Upper lobe of left lung (tissue), 6 donors: Measurements from ENCODE around the gene LCP1. TPM values are rescaled to one million over a fixed set of nuclear protein-coding genes. Genes with fewer than 3 reads are reported as not detected.

Experiments used
- ATAC-seq, 2 donors: fragments of 200-7000 bp; cut with Tn5 transposase; one replicate each; pipeline ENCODE4 v1.9.1; 2022; ENCODE audit warnings: mild to moderate bottlenecking in 2 of 2, moderate library complexity in 2 of 2; ENCODE audit not compliant: low FRiP score in 2 of 2
- DNase-seq, 2 donors: peaks; one replicate each; pipeline ENCODE4 v3.0.0-alpha.2; 2019 to 2020
- H3K27ac ChIP-seq, 4 donors: fragments of 200-600 bp; sonication (generic); one replicate each; pipeline ENCODE4 v1.5.1; 2016 to 2019
- H3K27me3 ChIP-seq, 4 donors: fragments of 200-600 bp; sonication (generic); one replicate each; pipeline ENCODE4 v1.5.1; 2017 to 2019
- H3K36me3 ChIP-seq, 4 donors: fragments of 200-600 bp; sonication (generic); one replicate each; pipeline ENCODE4 v1.5.1; 2016 to 2019
- H3K4me1 ChIP-seq, 4 donors: fragments of 200-600 bp; sonication (generic); one replicate each; pipeline ENCODE4 v1.5.1; 2018 to 2019
- H3K4me3 ChIP-seq, 4 donors: fragments of 200-600 bp; sonication (generic); one replicate each; pipeline ENCODE4 v1.5.1; 2017 to 2019; ENCODE audit warnings: mild to moderate bottlenecking in 2 of 4, moderate library complexity in 1 of 4
- H3K9me3 ChIP-seq, 4 donors: fragments of 200-600 bp; sonication (generic); one replicate each; pipeline ENCODE4 v1.5.1; 2018 to 2019
- EP300 ChIP-seq, 4 donors: sonication (generic); formaldehyde crosslinking; IDR thresholded peaks; one replicate each; pipeline ENCODE4 v1.5.1; 2017; ENCODE audit warnings: antibody characterized with exemption in 4 of 4, control low read depth in 2 of 4
- POLR2A ChIP-seq, 4 donors: fragments of 450-650 bp; IDR thresholded peaks; one replicate each; pipeline ENCODE4 v1.5.1; 2016 to 2017; ENCODE audit warnings: antibody characterized with exemption in 4 of 4, mild to moderate bottlenecking in 2 of 4
- POLR2AphosphoS5 ChIP-seq, 2 donors: sonication (generic); formaldehyde crosslinking; IDR thresholded peaks; one replicate each; pipeline ENCODE4 v1.5.1; 2017; ENCODE audit warnings: antibody characterized with exemption in 2 of 2
- WGBS, 2 donors: methylation state at CpG; one replicate each; pipeline ENCODE4 v1.1.5; 2017 to 2018; 5-methylcytosine and 5-hydroxymethylcytosine counted together
- total RNA-seq, 6 donors: library from RNA; depleted of rRNA in 4 of 6; stranded (reverse); fragments of >200 nt in 4 of 6; gene quantifications; one replicate each; pipeline versions ENCODE4 v1.1.0 to v1.2.1, GENCODE V29; 2016 to 2021
- TF ChIP-seq, protein P1 (sequence below), 6 experiments: fragments of 450-650 bp in 4 of 6; fragments of 200-600 bp in 2 of 6; sonication (generic) in 2 of 6; IDR thresholded peaks; one replicate each; pipeline ENCODE4 v1.5.1; 2016 to 2019; ENCODE audit warnings: antibody characterized with exemption in 6 of 6
- donor health status: DM: no; HTN: no; CAD: no; lungs with moderate emphysema.
- donor health status: DM: no; HTN: yes; CAD: no; lungs with severe emphysema.

The LCP1 gene
- total RNA-seq, 6 donors from 2014 or later = 72.3 to 331 (median 129) TPM

DNA sequence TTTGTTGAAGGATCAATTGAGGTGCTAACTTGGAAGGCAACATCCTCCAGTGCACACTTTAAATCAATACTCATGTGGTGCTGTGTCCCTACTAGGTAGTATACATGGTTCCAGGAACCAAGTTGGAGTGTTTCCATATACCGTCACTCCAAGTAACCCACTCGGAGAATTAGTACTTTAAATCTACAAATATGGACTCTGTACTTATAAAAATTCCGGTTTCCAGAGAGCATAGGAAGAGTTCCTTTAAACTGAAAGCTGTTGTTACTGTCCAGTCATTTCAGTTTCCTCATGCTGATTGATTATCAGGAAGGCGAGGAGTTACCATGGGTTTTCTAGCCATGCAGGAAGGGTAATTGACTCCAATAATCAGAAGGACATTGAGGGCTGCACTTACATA is 84.3 kb downstream of the LCP1 start:
- WGBS, 2 donors = 88% methylated on average over 4 of the region's 4 CpGs
- no peaks in the 10 kb centered on the region for H3K27me3 ChIP-seq
- no peaks in the 10 kb centered on the region for H3K36me3 ChIP-seq
- H3K4me3 ChIP-seq = no peak overlapping the region
- no peaks in the 10 kb centered on the region for H3K9me3 ChIP-seq
- H3K27ac ChIP-seq = no peak overlapping the region
- ATAC-seq (no peak), DNase-seq (no peak)
- TF ChIP-seq POLR2A (IDR thresholded peaks at IDR 0.05) (no peak), POLR2AphosphoS5 (IDR thresholded peaks at IDR 0.05) (no peak)
- H3K4me1 ChIP-seq = peaks cover 0 to 7% (median 5%) of the 10 kb centered on the region in 4 donors

DNA sequence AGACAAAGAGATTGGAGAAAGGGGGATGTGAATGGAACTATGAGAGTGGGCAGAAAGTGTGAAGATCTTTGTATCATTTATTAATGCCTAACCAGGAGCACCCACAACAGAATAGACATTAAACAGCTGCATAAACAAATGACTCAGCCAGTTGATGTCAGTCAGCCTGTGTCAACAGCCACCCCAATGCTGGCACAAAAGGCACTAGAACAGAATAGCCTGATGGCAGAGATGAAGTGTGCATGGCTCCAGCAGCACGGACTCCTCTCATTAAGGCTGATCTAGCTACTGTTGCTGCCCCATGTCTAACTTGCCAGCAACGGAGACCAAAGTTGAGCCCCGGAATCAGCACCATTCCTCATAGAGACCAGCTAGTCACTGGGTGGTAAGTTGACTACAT is 85.0 kb downstream of the LCP1 start:
- H3K4me3 ChIP-seq = no peak overlapping the region
- no peaks in the 10 kb centered on the region for H3K9me3 ChIP-seq
- no peaks in the 10 kb centered on the region for H3K27me3 ChIP-seq
- H3K4me1 ChIP-seq = peaks cover 0 to 5% (median 5%) of the 10 kb centered on the region in 4 donors
- ATAC-seq = no peak
- TF ChIP-seq, protein P1, sequence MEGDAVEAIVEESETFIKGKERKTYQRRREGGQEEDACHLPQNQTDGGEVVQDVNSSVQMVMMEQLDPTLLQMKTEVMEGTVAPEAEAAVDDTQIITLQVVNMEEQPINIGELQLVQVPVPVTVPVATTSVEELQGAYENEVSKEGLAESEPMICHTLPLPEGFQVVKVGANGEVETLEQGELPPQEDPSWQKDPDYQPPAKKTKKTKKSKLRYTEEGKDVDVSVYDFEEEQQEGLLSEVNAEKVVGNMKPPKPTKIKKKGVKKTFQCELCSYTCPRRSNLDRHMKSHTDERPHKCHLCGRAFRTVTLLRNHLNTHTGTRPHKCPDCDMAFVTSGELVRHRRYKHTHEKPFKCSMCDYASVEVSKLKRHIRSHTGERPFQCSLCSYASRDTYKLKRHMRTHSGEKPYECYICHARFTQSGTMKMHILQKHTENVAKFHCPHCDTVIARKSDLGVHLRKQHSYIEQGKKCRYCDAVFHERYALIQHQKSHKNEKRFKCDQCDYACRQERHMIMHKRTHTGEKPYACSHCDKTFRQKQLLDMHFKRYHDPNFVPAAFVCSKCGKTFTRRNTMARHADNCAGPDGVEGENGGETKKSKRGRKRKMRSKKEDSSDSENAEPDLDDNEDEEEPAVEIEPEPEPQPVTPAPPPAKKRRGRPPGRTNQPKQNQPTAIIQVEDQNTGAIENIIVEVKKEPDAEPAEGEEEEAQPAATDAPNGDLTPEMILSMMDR (IDR thresholded peaks at IDR 0.05) = no peak
- TF ChIP-seq POLR2A (IDR thresholded peaks at IDR 0.05) (no peak), EP300 (IDR thresholded peaks at IDR 0.05) (no peak), POLR2AphosphoS5 (IDR thresholded peaks at IDR 0.05) (no peak)
- no peak for DNase-seq
- no peak overlapping the region for H3K27ac ChIP-seq
- H3K36me3 ChIP-seq = no peaks in the 10 kb centered on the region
- 88 to 100% methylated on average over 2 to 3 of the region's 3 CpGs for WGBS, 2 donors

DNA sequence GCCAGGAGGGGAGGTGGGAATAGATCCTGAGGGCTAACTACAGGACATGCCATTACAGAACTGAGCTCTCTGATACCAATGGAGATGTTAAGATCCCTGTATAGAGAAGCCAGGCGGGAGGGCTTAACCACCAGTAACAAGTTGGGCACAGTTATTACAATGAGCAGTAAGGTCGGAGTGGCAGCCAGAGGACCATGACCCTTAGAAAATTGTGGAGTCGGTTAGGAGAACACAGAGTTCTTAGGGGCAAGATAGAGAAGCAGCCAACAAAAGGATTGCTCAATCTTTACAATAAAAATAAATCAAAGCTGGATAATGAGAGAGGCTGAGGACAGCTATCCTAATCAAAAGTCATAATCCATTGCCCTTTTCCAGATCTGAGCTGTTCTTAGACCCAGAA is 87.5 kb downstream of the LCP1 start:
- no peaks in the 10 kb centered on the region for H3K27me3 ChIP-seq
- ATAC-seq (no peak), DNase-seq (no peak)
- H3K4me3 ChIP-seq = no peak overlapping the region
- H3K27ac ChIP-seq = no peak overlapping the region
- WGBS, 2 donors = 87 to 93% methylated on average over 3 of the region's 3 CpGs
- TF ChIP-seq EP300 (IDR thresholded peaks at IDR 0.05) = no peak
- no peak for TF ChIP-seq POLR2A (IDR thresholded peaks at IDR 0.05)
- TF ChIP-seq, protein P1 (IDR thresholded peaks at IDR 0.05) = no peak
- TF ChIP-seq POLR2AphosphoS5 (IDR thresholded peaks at IDR 0.05) = no peak
- no peaks in the 10 kb centered on the region for H3K9me3 ChIP-seq
- H3K4me1 ChIP-seq = no peaks in the 10 kb centered on the region
- H3K36me3 ChIP-seq = no peaks in the 10 kb centered on the region

DNA sequence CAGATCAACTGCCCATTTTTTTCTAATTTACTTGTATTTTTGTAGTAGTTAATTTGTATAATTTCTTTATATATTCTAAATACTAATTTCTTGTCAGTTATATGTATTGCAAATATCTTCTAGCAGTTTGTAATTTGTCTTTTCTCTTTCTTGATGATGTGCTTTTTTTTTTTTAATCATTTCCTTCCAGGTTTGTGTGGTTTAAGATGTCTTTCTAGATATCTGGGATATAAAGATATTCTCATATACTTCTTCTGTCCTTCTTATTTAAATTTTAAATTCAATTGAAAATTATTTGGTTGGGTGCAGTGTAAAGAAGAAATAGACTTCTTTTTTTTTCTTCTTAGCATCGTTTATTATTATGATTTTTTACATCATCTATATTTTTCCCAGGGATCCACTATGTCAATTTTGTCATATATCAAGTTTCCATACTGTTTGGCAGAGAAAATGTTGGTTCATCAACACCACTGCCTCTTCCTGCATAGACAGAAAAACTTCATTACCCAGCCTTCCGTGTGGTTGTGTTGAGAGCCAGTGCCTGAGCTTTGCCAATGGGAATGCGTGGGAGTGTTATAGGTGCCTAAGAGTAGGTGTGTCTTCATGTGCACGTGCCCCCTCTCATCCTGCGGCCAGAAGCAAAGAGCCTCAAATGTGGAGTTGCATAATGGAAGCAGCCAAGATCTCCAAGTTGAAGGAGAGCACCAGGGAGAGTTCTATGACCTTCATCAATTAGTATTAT is 93.0 kb downstream of the LCP1 start:
- Histone ChIP-seq H3K4me1 (no peaks in the 10 kb centered on the region), H3K27ac (no peak overlapping the region), H3K27me3 (no peaks in the 10 kb centered on the region), H3K9me3 (no peaks in the 10 kb centered on the region), H3K4me3 (no peak overlapping the region), H3K36me3 (no peaks in the 10 kb centered on the region)
- DNase-seq (no peak), ATAC-seq (no peak)
- 75 to 77% methylated on average over 5 of the region's 5 CpGs for whole genome bisulfite sequencing, 2 donors
- no peak for TF ChIP-seq EP300 (IDR thresholded peaks at IDR 0.05)
- TF ChIP-seq, protein P1 (IDR thresholded peaks at IDR 0.05) = no peak
- no peak for TF ChIP-seq POLR2A (IDR thresholded peaks at IDR 0.05)
- TF ChIP-seq POLR2AphosphoS5 (IDR thresholded peaks at IDR 0.05) = no peak

DNA sequence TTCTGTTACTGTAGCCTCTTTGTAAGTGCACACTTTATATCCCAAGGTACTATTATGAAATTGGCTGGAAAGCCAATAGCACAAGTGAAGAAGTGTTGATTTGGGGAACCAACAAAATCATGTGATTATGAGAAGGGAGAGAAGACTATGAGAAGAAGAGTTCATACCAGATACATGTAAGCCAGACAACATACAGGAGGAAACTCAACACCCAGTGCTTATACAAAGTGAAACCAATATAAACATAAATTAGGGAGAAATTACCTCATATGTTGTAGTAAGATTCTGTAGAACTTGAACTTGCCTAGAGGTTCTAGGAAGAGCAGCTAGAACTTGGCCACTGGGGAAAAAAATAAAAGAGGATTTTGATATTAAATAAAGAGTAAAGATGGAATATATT is 94.5 kb downstream of the LCP1 start:
- TF ChIP-seq POLR2A (IDR thresholded peaks at IDR 0.05) = no peak
- no peak for TF ChIP-seq EP300 (IDR thresholded peaks at IDR 0.05)
- TF ChIP-seq POLR2AphosphoS5 (IDR thresholded peaks at IDR 0.05) = no peak
- TF ChIP-seq, protein P1 (IDR thresholded peaks at IDR 0.05) = no peak
- Histone ChIP-seq H3K4me3 (no peak overlapping the region), H3K27me3 (no peaks in the 10 kb centered on the region), H3K27ac (no peak overlapping the region), H3K36me3 (no peaks in the 10 kb centered on the region), H3K9me3 (no peaks in the 10 kb centered on the region), H3K4me1 (no peaks in the 10 kb centered on the region)
- DNase-seq (no peak), ATAC-seq (peak in 1 of 2 donors; percentile 36)
